HK-2 (cell line): Measurements from ENCODE around the gene CHTF8.
"Not testable (repeated sequence)": the region's sequence is repeated elsewhere in the genome, so short reads cannot be mapped to it uniquely, and the experiment has no call there.

ENCODE experiments used
- DNase-seq: peaks from one replicate; pipeline ENCODE4 v3.0.0-alpha.2; 2018; ENCODE audit not compliant: unreplicated experiment

Gene CHTF8

GRCh38 chr16:69138608-69139007 lies 6.2 kb upstream of the CHTF8 start:
- no peak for DNase-seq

- no peak for DNase-seq
These were observed 1.1 kb upstream of the CHTF8 start for GRCh38 chr16:69133373-69133954.

- DNase-seq, result peak; percentile 89
These were observed 457 bp downstream of the CHTF8 start for GRCh38 chr16:69131839-69132423.

GRCh38 chr16:69131167-69131838 lies 1.1 kb downstream of the CHTF8 start:
- no peak for DNase-seq

- DNase-seq, result no peak
These were observed 1.9 kb downstream of the CHTF8 start for GRCh38 chr16:69130461-69130860.

- DNase-seq, result no peak
These were observed 4.3 kb downstream of the CHTF8 start for GRCh38 chr16:69127966-69128510.

GRCh38 chr16:69126801-69127200 lies 5.6 kb downstream of the CHTF8 start:
- not testable (repeated sequence) for DNase-seq

GRCh38 chr16:69126221-69126620 lies 6.2 kb downstream of the CHTF8 start:
- no peak for DNase-seq

GRCh38 chr16:69124961-69125360 lies 7.4 kb downstream of the CHTF8 start:
- DNase-seq, result not testable (repeated sequence)

GRCh38 chr16:69124406-69124805 lies 8.0 kb downstream of the CHTF8 start:
- DNase-seq, result not testable (repeated sequence)

GRCh38 chr16:69123910-69124309 lies 8.5 kb downstream of the CHTF8 start:
- DNase-seq, result no peak

GRCh38 chr16:69120096-69120664 lies 12.2 kb downstream of the CHTF8 start:
- DNase-seq, result no peak

- DNase-seq, result no peak
These were observed 12.9 kb downstream of the CHTF8 start for GRCh38 chr16:69119536-69119935.

GRCh38 chr16:69118994-69119393 lies 13.4 kb downstream of the CHTF8 start:
- DNase-seq, result no peak

GRCh38 chr16:69118468-69118867 lies 13.9 kb downstream of the CHTF8 start:
- DNase-seq, result no peak

GRCh38 chr16:69116906-69117305 lies 15.5 kb downstream of the CHTF8 start:
- no peak for DNase-seq

GRCh38 chr16:69116256-69116875 lies 16.0 kb downstream of the CHTF8 start:
- no peak for DNase-seq

GRCh38 chr16:69115837-69116236 lies 16.6 kb downstream of the CHTF8 start:
- no peak for DNase-seq

- no peak for DNase-seq
These were observed 17.0 kb downstream of the CHTF8 start for GRCh38 chr16:69115361-69115760.

GRCh38 chr16:69114976-69115355 lies 17.4 kb downstream of the CHTF8 start:
- no peak for DNase-seq

- no peak for DNase-seq
These were observed 17.9 kb downstream of the CHTF8 start for GRCh38 chr16:69114346-69114975.

GRCh38 chr16:69113216-69113615 lies 19.2 kb downstream of the CHTF8 start:
- DNase-seq, result no peak
